Activated CD4-positive, alpha-beta T cell treated with anti-CD3 and anti-CD28 coated beads, Interleukin-2, amount 10 ng/mL, durations not matched to agents 24 days and 14 days (primary cell): ENCODE results near the gene PDCD4. TPM values are rescaled to one million over a fixed set of nuclear protein-coding genes. Genes with fewer than 3 reads are reported as not detected.

Experiments
- DNase-seq: peaks from one replicate; pipeline ENCODE4 v3.0.0; 2022
- H3K27ac Mint-ChIP-seq: one replicate; pipeline ENCODE4 v1.8.0; 2022; ENCODE audit warnings: mild to moderate bottlenecking, mixed read lengths
- H3K27me3 Mint-ChIP-seq: one replicate; pipeline ENCODE4 v1.8.0; 2022; ENCODE audit warnings: mixed read lengths
- H3K36me3 Mint-ChIP-seq: one replicate; pipeline ENCODE4 v1.8.0; 2022; ENCODE audit warnings: low read depth, mild to moderate bottlenecking, mixed read lengths
- H3K4me1 Mint-ChIP-seq: one replicate; pipeline ENCODE4 v1.8.0; 2021; ENCODE audit warnings: mixed read lengths
- H3K4me3 Mint-ChIP-seq: one replicate; pipeline ENCODE4 v1.8.0; 2022; ENCODE audit warnings: mild to moderate bottlenecking, moderate library complexity, mixed read lengths
- H3K9me3 Mint-ChIP-seq: one replicate; pipeline ENCODE4 v1.8.0; 2021; ENCODE audit warnings: mixed read lengths
- intact Hi-C: fragments of 100-400 bp; cut with micrococcal nuclease; formaldehyde crosslinking; loops from one replicate; pipeline ENCODE4 v1.15.1; 2023
- total RNA-seq: library from RNA; stranded (reverse); gene quantifications from 2 replicates; pipeline ENCODE4 v1.2.3, GENCODE V29; 2022

The PDCD4 gene
- total RNA-seq, 1 donor from 2014 or later: 45.2 TPM

DNA sequence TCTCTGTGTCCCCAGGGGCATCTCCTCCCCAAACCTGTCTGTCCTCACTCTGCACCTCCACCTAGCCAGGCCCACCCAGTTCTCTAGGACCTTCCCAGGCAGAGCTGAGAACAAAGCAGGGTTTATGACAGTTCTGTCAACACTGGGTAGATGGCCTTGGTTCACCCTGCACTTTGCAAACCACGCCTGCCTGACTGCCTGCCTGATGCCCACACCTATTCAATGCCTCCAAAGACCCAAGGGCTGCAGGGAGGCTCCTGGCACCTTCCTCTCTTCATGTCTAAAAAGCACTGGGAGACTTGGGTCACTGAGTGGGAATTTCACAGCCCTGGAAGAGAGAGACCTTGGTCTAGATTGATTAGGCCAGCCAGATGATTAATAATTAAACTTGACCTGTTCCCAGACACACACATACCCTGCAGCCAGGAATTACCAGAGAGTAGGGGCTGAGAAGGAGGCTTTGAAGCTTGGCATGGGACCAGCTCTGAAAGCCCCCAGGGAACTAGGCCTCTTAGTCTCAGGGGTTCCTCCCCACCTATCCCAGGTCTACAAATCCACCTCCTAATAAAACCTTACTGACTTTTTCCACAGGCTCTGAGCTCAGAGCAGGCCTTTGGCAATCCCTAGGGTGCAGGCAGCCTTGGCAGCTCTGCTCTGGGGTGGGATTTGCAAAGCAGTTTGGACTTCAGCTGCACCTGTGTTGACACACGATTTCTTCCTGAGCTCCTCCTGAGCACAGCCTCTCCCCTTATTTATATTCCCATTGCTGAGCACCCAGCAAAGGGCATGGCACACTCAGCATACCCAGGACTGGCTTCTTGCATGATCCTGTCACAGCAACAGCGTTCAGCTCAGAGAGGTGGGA, 25.7 kb upstream of the PDCD4 start:
- no peak for DNase-seq
- intact Hi-C loops: no loop called here
- peaks cover 6% of the 10 kb centered on the region for H3K36me3 Mint-ChIP-seq
- H3K9me3 Mint-ChIP-seq: no peaks in the 10 kb centered on the region
- peaks cover 57% of the 10 kb centered on the region for H3K4me1 Mint-ChIP-seq
- no peak overlapping the region for H3K27ac Mint-ChIP-seq
- H3K27me3 Mint-ChIP-seq: no peaks in the 10 kb centered on the region
- H3K4me3 Mint-ChIP-seq: no peak overlapping the region

DNA sequence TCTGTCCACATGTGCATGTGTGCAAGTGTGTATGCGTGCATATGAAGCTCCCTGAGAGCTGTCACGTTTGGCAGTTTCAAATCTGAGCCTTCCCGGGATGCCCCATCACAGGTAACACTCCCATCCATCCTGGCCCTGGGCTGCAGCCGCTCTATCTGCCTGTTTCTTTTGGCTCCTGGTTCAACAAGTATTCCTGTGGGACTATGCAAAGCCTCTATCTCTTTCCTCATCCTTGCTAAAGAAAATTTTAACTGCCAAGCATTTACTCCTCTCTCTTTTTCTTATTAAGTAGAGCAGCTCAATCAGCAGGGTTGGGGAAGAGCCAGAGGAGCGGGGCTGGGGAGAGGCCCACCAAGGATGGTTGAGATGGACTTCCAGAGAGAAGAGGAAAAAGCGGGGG, 24.4 kb upstream of the PDCD4 start:
- H3K27ac Mint-ChIP-seq: no peak overlapping the region
- intact Hi-C loops: no loop called here
- no peaks in the 10 kb centered on the region for H3K9me3 Mint-ChIP-seq
- DNase-seq: no peak
- H3K36me3 Mint-ChIP-seq: peaks cover 6% of the 10 kb centered on the region
- H3K27me3 Mint-ChIP-seq: no peaks in the 10 kb centered on the region
- no peak overlapping the region for H3K4me3 Mint-ChIP-seq
- H3K4me1 Mint-ChIP-seq: peaks cover 54% of the 10 kb centered on the region

DNA sequence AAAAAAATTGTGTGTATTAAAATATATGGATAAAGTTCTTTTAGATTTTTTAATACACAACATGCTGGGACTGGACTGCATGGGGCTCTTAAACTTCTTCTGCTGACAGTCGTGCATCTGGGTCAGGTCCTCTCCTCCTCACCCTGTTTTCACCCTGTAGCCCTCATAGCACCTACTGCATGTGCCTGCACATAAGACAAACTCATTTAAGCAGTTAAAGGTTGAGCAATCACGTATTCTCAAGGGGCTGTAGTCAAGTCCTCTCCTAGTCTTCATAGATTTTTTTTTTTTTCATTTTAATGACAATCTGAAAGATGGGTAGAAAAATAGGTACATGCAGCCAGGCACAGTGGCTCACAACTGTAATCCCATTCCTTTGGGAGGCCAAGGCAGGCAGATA, 23.6 kb upstream of the PDCD4 start:
- Mint-ChIP-seq H3K27me3 (no peaks in the 10 kb centered on the region), H3K4me1 (peaks cover 54% of the 10 kb centered on the region), H3K9me3 (no peaks in the 10 kb centered on the region), H3K4me3 (no peak overlapping the region), H3K36me3 (peaks cover 6% of the 10 kb centered on the region), H3K27ac (no peak overlapping the region)
- intact Hi-C loops: no loop called here
- DNase-seq: no peak

DNA sequence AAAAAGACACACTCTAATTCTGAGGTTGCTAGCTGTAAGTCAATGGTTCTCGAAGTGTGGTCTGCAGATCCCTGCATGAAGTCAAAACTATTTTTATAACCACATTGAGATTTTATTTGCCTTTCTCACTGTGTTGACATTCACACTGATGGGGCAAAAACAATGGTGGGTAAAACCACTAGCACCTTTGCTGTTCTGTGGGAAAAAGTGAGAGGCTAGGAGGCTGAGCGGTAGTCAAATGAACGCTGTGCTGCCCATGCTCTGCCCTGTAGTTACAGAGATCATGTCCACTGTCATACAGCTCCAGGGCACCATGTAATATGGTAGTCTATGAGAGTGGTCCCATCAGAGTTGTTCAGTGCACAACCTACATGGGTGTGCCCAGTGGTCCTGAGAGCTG, 21.6 kb upstream of the PDCD4 start:
- H3K4me3 Mint-ChIP-seq: no peak overlapping the region
- no peaks in the 10 kb centered on the region for H3K27me3 Mint-ChIP-seq
- peaks cover 48% of the 10 kb centered on the region for H3K4me1 Mint-ChIP-seq
- no peak for DNase-seq
- intact Hi-C loops: no loop called here
- H3K27ac Mint-ChIP-seq: no peak overlapping the region
- no peaks in the 10 kb centered on the region for H3K9me3 Mint-ChIP-seq
- H3K36me3 Mint-ChIP-seq: peaks cover 2% of the 10 kb centered on the region

DNA sequence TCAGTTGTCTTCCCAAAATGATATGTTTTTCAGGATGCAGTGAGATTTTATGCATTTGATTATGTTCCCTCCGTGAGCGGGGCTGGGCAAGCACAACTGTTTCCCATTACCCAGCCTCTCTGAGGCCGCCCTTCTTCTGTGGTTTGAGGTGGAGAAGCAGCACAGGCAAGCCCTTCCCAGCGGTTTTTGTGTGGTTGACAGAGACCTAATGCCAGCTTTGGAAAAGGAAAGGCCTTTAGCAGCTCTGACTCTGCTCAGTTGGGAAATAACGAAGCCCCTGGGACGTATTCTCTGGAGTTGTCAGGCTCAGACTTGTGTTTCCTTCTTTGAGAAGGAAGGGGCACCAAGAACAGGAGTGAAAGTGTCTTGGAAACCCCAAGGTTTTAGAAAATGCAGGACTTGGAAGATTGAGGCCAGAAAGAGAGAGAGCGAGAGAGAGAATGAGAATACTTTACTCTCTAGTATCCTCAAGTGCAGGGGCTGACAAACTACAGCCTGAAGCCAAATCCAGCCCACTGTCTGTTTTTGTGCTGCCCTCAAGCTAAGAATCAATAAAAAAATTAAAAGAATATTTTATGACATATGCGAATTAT, 20.6 kb upstream of the PDCD4 start:
- Mint-ChIP-seq H3K4me1 (peaks cover 47% of the 10 kb centered on the region), H3K27ac (peak overlapping the region; percentile 39), H3K4me3 (peak overlapping the region; percentile 50), H3K27me3 (no peaks in the 10 kb centered on the region), H3K36me3 (peaks cover 2% of the 10 kb centered on the region), H3K9me3 (no peaks in the 10 kb centered on the region)
- intact Hi-C loops: no loop called here
- peak; percentile 77 for DNase-seq

DNA sequence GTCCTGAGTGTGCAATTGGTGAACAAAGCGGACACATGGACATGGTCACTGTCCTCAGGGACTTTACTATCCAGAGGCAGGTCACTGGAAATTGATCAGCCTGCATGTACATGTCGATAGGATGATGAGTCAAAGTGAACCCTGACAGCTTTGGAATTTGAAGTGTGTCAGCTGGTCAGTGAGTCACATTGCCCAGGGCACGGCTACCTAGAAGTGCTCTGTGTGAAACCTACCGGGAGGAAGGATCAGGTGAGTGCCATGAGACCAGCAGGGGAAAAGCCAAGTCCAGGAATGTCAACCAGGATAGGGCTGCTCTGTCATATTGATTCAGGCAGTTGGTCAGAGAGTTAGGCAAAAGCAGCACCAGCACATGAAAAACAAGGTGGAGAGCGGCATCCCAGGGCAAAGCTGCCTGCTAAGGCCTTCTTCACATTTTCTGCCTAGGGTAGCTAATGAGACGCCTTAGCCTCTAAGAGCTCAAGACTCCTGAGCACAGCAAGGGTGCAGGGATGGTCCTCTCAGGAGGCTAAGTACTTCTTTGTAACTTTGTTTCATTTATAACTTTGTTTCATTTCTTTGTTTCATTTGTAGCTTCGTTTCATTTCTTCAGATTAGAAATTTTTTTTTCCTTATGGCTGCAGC, 19.4 kb upstream of the PDCD4 start:
- peak overlapping the region; percentile 66 for H3K27ac Mint-ChIP-seq
- no peaks in the 10 kb centered on the region for H3K9me3 Mint-ChIP-seq
- peak; percentile 69 for DNase-seq
- H3K4me3 Mint-ChIP-seq: peak overlapping the region; percentile 43
- H3K36me3 Mint-ChIP-seq: peaks cover 2% of the 10 kb centered on the region
- intact Hi-C loops: loop anchor here (1.0 kb wide), 1 partner anchor 8 kb away; no protein-coding TSS in a partner anchor
- H3K4me1 Mint-ChIP-seq: peaks cover 48% of the 10 kb centered on the region
- H3K27me3 Mint-ChIP-seq: no peaks in the 10 kb centered on the region

DNA sequence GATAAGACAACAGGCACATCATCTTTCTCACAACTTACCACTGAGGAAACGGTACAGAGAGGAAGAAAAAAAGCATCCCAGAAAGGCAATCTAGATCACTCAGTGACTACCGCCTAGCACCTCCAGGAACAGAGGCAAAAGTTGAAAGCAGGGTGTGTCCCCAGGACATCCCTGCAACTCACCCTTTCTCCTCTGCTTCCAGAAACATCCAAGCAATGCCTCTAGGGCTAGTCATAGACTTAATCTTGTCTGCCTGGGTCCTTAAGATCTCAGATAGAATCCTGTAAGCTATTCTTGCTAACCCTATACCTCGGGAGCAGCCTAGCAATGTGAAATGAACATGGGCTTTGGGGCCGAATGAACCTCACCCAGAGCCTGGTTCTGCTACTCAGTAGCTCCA, 18.8 kb upstream of the PDCD4 start:
- H3K36me3 Mint-ChIP-seq: peaks cover 2% of the 10 kb centered on the region
- H3K4me3 Mint-ChIP-seq: peak overlapping the region; percentile 43
- no peak for DNase-seq
- intact Hi-C loops: loop anchor here (1.0 kb wide), 1 partner anchor 7 kb away; no protein-coding TSS in a partner anchor
- H3K9me3 Mint-ChIP-seq: no peaks in the 10 kb centered on the region
- H3K27me3 Mint-ChIP-seq: no peaks in the 10 kb centered on the region
- peaks cover 52% of the 10 kb centered on the region for H3K4me1 Mint-ChIP-seq
- no peak overlapping the region for H3K27ac Mint-ChIP-seq

DNA sequence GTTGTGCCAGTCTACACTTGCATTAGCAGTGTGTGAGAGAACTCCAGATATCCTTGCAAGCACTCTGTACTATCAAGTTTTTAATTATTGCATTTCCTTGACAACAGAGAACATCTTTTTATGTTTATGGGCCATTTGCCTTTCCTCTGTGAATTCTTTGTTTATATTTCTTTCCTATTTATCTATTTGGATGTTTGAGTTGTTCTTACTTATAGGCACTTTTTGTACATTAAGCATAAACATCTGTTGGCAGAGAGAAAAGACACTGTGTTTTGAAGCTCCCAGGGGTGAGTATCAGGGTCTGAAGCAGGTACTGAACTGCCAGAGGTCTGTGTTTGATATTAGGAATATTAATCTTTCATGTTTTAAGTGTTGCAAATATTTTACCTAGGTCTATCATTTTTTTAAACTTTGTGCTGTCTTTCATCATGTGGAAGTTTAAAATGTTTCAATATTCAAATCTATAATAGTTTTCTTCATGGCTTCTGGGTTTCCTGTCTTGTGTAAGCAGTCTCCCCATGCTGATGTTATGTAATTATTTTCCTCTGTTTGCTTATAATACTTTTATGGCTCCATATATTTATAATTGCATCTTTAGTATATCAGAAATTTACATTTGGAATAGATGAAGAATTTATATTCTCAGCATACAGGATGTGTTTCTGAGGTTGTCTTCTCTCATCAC, 17.7 kb upstream of the PDCD4 start:
- H3K27me3 Mint-ChIP-seq: no peaks in the 10 kb centered on the region
- H3K36me3 Mint-ChIP-seq: peaks cover 6% of the 10 kb centered on the region
- intact Hi-C loops: no loop called here
- no peak for DNase-seq
- H3K4me3 Mint-ChIP-seq: no peak overlapping the region
- no peak overlapping the region for H3K27ac Mint-ChIP-seq
- peaks cover 57% of the 10 kb centered on the region for H3K4me1 Mint-ChIP-seq
- no peaks in the 10 kb centered on the region for H3K9me3 Mint-ChIP-seq

DNA sequence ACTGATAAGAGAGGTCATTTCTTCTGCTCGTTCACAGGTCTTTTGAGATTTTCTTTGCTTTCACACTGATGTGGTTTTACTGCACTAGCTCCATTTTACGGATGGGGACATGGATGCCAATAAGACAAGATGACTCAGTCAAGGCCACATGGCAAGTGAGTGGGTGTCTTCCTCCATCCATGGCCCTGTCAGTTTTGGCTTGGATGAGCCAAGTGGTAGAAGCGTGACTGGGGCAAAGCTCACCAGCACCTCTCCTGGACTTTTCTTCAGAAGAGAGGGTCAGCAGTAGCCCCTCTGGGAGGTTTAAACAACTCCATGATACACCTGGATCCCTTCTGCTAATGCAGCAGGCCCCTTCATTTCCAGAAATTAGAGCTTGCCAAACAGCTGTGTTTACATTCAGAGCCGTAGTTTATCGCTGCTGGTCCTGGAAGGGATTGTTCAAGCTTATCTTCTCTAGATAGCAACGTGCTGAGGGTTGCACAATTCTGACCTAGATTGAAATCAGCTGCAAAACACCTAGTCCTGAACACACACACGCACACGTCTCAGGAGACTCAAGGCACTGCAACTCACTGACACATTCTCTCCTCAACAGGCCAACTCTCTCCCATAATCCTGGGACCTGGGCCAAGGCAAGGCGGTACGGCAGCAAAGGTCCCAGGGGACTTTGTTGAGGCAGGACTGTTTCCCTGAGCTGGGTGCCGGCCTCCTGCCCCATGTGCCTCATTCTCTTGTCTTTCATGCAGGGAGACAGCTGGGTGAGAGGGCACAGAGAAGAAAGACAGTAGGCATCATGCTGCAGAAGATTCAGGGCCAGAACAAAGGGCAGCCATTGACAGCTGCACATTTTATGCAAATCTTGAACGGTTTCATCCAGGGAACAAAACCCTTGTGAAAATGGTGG, 14.2 kb upstream of the PDCD4 start:
- H3K27me3 Mint-ChIP-seq: no peaks in the 10 kb centered on the region
- DNase-seq: peak; percentile 69
- peak overlapping the region; percentile 44 for H3K4me3 Mint-ChIP-seq
- intact Hi-C loops: loop anchor here (1.0 to 2.0 kb wide), 2 partner anchors 14 to 15 kb away; partner anchors contain the start of gene PDCD4
- H3K27ac Mint-ChIP-seq: peak overlapping the region; percentile 87
- no peaks in the 10 kb centered on the region for H3K9me3 Mint-ChIP-seq
- peaks cover 10% of the 10 kb centered on the region for H3K36me3 Mint-ChIP-seq
- peaks cover 66% of the 10 kb centered on the region for H3K4me1 Mint-ChIP-seq

DNA sequence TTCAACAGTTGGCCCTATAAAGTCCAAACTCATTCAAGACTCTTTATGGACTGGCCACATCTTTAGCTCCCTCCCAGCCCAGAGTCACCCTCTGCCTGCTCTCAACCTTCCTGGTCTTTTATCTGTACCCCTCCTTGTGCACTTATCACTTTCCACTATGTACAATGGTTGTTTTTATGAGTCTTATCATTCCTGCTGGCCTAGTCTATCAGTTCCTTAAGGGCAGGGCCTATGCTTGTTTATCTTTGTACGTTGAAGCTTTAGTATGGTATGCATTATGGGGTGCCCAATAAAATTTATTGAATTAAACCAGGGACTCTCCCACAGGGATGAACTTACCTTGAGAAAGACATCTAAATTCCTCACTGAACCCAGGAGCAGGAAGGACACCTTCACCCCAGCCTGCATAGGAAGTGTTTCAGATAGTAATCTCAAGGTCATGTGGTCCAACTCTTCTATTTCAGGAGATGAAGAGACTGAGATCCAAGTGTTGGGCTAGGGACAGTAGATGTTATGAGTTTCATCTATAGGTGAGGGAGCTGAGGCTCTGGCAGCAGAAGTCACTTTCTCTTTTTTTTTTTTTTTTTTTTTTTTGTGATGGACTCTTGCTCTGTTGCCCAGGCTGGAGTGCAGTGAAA, 13.3 kb upstream of the PDCD4 start:
- H3K4me1 Mint-ChIP-seq: peaks cover 64% of the 10 kb centered on the region

DNA sequence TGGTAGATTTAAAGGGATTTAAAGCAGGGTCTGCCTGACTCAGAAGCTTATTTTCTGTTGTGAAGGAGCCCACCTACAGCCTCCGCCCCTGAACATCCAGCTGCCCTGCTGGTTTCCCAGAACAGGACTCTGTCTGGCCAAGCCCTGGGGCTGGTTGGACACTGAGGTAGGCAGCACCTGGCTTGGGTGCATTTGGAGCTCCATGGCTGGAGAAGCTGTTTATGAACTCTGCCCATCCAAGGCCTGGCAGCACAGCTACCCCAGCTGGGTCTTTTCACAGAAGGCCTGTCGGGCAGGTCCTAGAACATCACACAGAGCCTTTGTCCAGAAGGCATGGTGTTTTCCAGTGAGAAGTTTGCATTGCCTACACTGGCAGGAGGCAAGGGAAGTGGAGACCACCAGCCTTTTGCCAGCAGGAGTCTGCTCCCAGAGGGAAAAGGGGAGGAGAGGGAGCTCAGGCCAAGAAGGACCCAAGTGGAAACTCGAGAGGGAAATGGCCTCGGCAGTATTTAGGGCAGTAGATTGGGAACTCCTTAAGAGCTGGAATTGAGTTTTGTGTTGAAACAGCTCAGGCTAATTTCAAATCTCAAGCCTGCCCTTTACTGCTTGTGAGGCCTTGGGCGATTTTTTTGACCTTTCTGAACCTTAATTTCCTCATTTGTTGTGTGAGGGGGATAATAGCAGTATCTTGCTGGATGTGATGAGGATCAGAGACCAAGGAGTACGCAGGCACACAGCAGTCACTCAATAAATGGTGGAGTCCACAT, 12.3 kb upstream of the PDCD4 start:
- H3K36me3 Mint-ChIP-seq: peaks cover 10% of the 10 kb centered on the region
- peak; percentile 57 for DNase-seq
- H3K27me3 Mint-ChIP-seq: no peaks in the 10 kb centered on the region

More for the DNA sequence above, 13.3 kb upstream of the PDCD4 start:
- H3K4me3 Mint-ChIP-seq: peak overlapping the region; percentile 47
- intact Hi-C loops: no loop called here
- peak overlapping the region; percentile 87 for H3K27ac Mint-ChIP-seq
- H3K27me3 Mint-ChIP-seq: no peaks in the 10 kb centered on the region
- peaks cover 10% of the 10 kb centered on the region for H3K36me3 Mint-ChIP-seq
- DNase-seq: peak; percentile 71
- H3K9me3 Mint-ChIP-seq: peaks cover 4% of the 10 kb centered on the region

DNA sequence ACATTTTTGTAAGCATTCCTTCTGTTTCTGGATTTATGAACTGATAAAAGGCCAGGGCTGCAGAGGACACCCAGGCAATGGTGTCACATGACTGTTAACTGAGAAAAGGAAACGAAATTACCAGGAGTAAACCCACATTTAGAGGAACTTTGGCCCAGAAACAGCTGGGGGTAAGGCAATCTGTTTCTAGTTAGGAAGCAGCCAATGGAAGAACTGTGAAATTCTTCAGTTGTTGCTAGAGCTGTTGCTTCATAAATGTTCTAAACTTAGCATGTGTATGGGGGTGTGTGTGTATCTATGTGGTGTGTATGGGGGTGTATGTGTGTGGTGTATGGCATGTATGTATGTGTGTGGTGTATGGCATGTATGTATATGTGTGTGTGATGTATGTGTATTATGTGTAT, 11.8 kb upstream of the PDCD4 start:
- peak overlapping the region; percentile 39 for H3K4me3 Mint-ChIP-seq
- peak overlapping the region; percentile 91 for H3K27ac Mint-ChIP-seq
- peak; percentile 57 for DNase-seq
- H3K4me1 Mint-ChIP-seq: peaks cover 68% of the 10 kb centered on the region
- peaks cover 8% of the 10 kb centered on the region for H3K9me3 Mint-ChIP-seq
- no peaks in the 10 kb centered on the region for H3K27me3 Mint-ChIP-seq
- peaks cover 13% of the 10 kb centered on the region for H3K36me3 Mint-ChIP-seq
- intact Hi-C loops: loop anchor here (1.0 to 10.0 kb wide), 4 partner anchors 8 to 785 kb away; no protein-coding TSS in a partner anchor

More for the DNA sequence above, 12.3 kb upstream of the PDCD4 start:
- H3K27ac Mint-ChIP-seq: peak overlapping the region; percentile 91
- H3K9me3 Mint-ChIP-seq: peaks cover 8% of the 10 kb centered on the region
- peak overlapping the region; percentile 39 for H3K4me3 Mint-ChIP-seq
- H3K4me1 Mint-ChIP-seq: peaks cover 64% of the 10 kb centered on the region
- intact Hi-C loops: no loop called here
